GM18951 (cell line): Measurements from ENCODE around the gene ITGB7.

ENCODE experiments used
- POLR2A ChIP-seq: IDR thresholded peaks from 4 replicates; pipeline ENCODE4 v1.6.1; 2011; ENCODE audit warnings: mild to moderate bottlenecking; ENCODE audit not compliant: insufficient read length, insufficient read depth; ENCODE audit errors: extremely low read depth
- in situ Hi-C: fragments of 300-500 bp; cut with MboI; formaldehyde crosslinking; loops from one replicate; pipeline ENCODE4 v1.12.0; 2022; ENCODE audit warnings: low sequenced_read_pairs, mixed read lengths, inconsistent platforms; ENCODE audit not compliant: unreplicated experiment

ITGB7 gene

DNA sequence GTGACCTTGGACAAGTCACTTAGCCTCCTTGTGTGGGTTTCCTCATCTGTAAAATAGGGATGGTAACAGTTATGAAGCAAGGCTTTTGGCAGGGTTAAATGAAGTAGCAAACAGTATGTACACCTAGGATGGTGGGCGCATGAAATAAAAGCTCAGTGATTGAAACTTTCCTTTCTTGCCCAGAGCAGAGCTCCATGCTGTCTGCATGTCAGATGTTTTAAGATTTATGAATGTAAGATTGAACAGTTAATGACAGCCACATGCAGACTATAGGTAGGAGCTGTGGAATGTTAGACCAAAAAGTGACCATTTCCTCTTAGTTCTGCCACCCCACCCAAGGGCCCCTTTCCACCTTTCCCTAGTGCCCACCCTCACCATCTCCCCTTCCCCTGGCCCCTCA, 12.1 kb downstream of the ITGB7 start:
- TF ChIP-seq POLR2A: no peak
- in situ Hi-C loops: no loop called here

DNA sequence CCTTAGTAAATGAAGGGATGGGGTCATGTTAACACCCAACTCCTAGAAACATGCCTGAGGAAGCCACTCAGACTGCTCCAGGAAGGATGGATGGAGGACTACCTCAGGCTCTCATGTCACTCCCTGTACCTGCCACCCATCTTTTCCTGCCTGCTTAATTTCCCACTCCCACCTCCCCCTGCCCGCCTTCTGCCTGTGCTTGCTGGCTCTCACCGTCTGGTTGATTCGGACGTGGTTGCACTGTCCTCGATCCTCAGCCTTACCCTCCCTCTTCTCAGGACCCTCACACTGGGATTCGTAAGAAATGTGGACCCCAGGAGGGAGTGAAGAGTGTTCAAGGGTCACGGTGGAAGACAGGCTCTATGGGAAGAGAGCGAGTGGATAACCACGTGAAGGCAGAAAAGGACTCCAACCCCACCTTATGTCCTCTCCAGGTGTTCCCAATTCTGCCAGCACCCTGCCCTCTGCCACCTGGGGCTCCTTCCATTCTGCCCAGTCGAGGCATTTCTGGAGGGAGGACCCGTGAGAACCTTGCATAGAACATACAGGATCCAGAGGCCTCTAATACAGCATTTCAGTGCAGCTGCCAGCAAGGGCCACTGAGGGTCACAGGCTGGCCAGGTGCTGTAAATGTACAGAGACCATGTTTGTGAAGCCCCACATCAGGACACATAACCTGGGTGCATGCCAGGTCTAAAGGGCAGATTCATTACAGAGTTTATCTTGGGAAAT, 12.9 kb downstream of the ITGB7 start:
- in situ Hi-C loops: no loop called here
- no peak for TF ChIP-seq POLR2A

DNA sequence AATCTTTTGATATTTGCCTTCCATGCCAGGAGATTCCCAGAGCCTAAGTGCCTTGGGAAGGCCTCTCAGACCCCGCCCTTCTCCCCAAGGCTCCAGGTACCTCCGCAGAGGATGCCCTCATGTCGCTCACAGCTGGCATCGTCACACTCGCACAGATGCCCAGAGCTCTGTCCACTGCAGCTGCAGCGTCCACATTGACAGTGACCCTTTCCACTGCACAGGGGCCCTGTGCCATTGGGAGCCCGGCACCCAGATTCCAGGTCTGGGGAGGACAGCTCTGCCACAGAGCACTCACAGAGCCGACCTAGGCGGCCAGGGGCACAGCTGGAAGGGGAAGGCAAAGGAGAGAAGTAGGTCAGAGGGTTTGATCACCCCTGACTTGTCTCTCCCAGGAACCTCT, 14.0 kb downstream of the ITGB7 start:
- no peak for TF ChIP-seq POLR2A
- in situ Hi-C loops: no loop called here

DNA sequence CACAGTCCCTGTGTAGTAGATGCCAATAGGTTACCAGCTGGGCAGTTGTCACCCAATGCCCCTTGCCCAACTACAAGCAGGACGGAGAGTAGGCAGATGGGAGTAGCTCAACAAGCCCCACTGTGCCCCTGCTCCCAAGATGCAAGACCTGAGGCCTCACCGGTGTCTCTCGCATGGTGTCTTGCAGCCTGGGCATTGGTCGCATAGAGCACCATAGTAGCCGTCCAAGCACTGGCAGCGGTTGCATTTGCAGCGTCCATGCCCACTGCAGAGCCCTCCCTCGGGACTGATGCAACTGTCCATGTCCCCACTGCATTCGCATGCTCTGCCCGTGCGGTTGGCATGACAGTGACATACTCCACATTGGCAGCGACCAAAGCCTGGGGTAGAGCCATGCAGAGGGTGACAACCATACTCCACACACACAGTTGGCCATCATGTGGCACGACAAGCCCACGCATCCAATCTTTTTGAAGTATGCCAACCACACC, 14.5 kb downstream of the ITGB7 start:
- TF ChIP-seq POLR2A: no peak
- in situ Hi-C loops: no loop called here

DNA sequence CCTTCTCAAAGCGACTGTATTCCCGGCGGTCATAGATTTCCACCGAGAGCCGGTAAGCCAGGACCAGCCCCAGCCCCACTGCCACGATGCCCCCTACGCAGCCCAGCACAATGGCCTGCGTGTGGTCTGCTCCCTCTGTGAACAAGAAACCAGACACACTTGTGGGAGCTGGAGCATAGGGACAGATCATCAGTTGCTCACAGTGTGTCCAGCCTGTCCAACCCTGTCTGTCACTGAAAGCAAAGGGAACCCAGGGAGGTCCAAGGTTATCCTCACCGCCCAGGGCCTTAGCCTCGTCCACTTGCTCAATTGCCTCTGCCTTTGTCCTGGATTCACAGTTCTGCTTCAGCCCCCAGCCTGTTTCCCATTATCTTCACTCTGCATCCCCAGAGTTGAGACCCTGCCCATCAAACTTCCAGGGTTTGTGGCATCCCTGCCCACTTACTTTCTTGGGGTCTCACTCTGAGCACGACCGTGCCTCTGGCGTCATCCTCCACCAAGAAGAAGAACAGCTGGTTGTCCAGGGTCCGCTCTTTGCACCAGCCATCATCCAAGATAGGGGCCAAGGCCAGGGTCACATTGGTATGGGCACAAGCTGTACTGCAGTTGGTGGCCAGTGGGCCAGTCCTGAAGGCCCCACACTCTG, 15.0 kb downstream of the ITGB7 start:
- in situ Hi-C loops: no loop called here
- no peak for TF ChIP-seq POLR2A

DNA sequence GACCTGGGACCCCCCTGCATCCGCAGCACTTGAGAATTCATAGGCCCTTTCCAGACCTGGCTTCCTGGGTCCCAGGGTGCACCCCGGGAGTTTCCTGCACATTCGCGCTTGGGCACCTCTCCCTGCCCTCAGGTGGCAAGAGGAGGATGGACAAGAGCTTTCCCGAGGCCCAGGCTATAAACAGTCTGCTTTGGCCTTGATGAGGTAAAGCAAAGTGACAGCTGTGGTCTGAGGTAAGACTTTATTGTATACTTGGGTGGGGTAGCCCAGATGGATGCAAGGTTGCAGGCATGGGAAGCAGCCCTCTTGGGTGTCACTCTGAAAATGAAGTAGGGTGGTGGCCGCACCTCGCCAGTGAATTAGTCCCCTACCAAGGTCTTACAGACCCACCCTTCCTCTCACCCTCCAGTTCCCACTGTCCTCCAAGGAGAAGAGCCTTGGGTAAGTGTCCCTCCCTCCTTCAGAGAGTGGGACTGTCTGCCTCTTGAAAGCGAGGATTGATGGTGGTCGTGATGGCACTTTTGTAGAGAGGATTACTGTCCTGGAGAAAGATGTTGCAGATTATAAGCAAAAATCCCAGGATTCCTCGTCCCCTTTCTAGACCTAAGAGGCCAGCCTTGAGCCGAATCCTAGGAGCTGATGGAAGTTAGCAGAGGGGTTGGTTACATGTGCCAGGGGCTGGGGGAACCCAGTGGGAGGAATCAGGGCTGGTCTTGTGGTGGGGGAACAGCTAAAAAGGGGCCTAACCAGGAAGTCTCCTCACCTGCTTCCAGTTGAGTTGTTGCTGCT, 15.8 kb downstream of the ITGB7 start:
- TF ChIP-seq POLR2A: no peak
- in situ Hi-C loops: no loop called here

DNA sequence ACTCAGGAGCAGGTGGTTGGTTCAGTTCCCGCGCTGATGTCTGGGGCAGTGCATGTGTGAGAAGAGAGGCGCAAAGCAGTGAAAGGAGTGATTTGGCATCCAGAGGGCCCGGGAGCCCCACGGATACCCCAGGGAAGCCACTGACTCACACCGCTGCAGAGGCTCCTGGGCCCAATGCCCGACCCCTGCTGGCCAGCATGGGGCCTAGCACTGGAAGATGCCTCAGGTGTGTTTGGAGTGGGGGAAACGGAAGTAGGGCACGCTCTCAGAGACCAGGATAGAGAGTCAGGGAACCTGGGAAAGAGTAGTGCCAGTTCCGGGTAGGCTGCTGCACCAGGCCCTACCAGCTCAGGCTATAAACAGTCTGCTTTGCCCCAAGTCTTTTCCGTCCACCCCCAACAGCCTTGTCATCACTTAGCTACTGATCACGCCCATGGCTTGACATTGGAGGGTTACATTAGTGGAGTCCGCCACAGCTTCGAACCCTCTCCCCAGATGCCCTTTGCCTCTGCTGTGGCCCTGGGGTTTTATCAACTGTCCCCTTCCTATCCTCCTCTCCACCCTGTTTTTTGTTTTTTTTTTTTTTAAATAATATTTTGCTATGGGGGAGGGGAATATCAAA, 16.8 kb downstream of the ITGB7 start:
- TF ChIP-seq POLR2A: peak; percentile 36
- in situ Hi-C loops: no loop called here

DNA sequence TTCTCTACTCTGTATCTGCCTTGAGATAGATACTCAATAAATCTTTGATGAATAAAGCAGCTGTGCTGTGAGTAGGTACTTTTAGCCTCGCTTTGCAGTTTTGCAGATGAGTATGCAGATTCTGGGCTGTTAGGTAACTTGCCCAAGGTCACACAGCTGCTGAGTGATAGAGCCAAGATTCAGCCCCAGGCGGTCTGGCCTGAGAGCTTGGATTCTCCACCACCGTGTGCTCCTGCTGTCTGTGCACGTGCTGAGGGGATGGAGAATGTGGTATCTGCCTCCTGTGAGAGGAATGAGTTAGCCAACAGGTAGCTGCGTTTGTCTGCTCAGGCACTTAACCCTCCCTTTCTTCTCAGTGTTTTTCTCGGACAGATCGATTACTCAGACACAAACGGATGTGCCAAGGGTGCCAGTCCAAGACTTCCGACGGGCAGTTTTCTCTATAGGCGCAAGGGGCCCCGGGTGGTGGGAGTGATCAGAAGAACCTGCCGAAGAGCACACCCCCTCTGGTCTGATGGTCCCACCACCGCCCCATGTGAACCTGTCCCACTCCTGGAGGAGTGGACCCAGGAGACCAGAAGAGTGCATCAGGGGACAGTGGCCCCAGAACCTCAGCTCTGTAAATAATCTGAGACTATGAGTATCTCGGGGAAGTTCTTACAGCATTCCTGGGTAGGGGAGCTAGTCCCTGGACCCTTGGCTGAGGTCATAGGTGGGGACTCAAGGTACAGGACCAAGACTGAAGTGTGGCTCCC, 19.7 kb downstream of the ITGB7 start:
- TF ChIP-seq POLR2A: no peak
- in situ Hi-C loops: no loop called here

DNA sequence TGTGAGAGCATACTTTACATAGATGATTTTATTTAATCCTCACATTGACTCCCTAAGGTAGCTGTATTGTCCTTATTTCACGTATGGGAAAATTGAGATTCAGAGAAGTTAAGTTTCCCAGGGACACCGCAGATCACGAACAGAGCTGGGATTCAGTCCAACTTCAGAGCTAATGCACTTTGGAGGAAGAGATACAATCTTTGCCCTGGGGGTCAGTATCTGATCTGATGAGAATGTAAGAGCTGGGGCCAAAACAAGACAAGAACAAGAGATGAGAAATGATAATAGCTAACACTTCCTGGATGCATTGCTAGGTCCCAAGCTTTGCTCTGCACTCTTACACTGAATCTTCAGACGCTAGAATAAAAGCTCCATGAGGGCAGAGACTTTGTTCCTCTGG, 20.3 kb downstream of the ITGB7 start:
- in situ Hi-C loops: no loop called here
- no peak for TF ChIP-seq POLR2A

DNA sequence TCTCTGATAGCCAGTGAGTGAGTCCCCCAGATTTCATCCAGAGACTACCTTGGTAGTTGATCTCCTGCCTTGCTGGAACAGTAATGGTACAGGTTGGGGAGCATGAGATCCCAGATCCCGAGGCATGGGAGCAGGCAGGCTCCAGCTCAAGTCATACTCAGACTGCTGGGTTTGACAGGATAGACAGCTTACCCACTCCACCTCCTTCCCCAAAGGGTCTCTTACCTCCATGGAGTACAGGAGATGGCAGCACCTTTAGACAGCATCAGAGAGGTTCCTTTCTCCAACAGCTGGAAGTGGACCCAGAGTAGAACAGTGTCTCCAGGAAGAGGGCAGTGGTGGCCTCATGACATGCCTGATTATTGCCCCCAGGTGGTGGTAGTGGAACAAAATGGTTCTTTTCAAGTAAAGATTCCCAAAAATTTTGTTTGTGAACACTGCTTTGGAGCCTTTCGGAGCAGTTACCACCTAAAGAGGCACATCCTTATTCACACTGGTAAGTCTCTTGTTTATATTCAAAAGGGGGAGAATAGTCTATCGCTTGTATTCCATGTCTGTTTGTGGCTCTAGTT, 21.4 kb downstream of the ITGB7 start:
- TF ChIP-seq POLR2A: no peak
- in situ Hi-C loops: no loop called here

DNA sequence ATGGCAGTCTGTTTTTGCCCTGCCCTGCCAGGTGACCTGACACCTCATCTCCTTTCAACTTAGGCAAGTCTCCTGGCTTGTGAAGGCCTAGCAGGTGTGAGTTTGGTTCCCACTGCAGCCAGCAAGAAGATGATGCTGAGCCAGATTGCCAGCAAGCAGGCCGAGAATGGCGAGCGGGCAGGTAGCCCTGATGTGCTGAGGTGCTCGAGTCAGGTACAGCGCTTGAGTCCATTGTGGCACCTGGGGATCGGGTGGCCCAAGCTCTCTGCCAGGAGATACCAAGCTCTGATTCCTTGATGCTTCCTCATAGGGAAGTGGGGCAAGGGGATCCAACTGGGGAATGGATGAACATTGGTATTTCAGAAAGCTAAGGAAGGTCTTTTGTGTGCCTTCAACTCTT, 22.2 kb downstream of the ITGB7 start:
- no peak for TF ChIP-seq POLR2A
- in situ Hi-C loops: no loop called here

DNA sequence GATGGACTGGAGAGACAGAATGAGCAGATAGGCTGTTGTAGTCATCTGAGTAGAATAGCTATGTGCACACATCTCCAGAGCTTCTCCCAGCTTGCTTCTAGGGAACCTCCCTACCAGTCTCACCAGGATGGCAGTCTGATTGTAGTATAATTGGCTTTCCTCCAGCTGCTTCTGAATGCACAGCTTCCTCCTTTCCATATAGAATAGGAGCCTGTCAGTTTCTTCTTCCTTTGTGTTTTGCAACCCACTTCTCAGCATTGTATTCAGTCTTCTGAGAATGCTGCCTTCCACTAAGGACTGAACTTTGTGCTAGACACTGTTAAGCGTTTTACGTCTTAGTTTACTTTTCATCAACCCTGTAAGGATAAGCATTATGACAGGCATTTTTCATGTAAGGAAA, 24.1 kb downstream of the ITGB7 start:
- no peak for TF ChIP-seq POLR2A

More for the DNA sequence above, 24.1 kb downstream of the ITGB7 start:
- in situ Hi-C loops: no loop called here
